Spleen (tissue), 11 donors: ENCODE data around the gene PSMB8. TPM values are rescaled to one million over a fixed set of nuclear protein-coding genes. Genes with fewer than 3 reads are reported as not detected.
A peak's percentile ranks its signal among the peaks of the same experiment; 100 is the strongest.

ENCODE experiments used
- DNase-seq: peaks from one replicate; pipeline ENCODE4 v3.0.0-alpha.2; 2020
- H3K27ac ChIP-seq, 8 donors: fragments of 200-600 bp; sonication (generic) in 7 of 8; 1 replicate in 4 of 8; 2 replicates in 4 of 8; pipeline versions ENCODE4 v1.5.0 to v1.8.0; 2016 to 2021; ENCODE audit warnings: inconsistent platforms in 4 of 8, mild to moderate bottlenecking in 4 of 8, moderate library complexity in 1 of 8
- H3K27me3 ChIP-seq, 7 donors: fragments of 200-600 bp; sonication (generic) in 6 of 7; replicated peaks in 1 of 7; 1 replicate in 4 of 7; 2 replicates in 3 of 7; pipeline versions ENCODE4 v1.5.0 to v1.8.0; 2016 to 2021; ENCODE audit warnings: inconsistent platforms in 3 of 7, mild to moderate bottlenecking in 1 of 7
- H3K36me3 ChIP-seq, 6 donors: fragments of 200-600 bp; sonication (generic) in 5 of 6; 1 replicate in 4 of 6; 2 replicates in 2 of 6; pipeline versions ENCODE4 v1.5.0 to v1.8.0; 2016 to 2021; ENCODE audit warnings: inconsistent platforms in 2 of 6
- H3K4me1 ChIP-seq, 6 donors: fragments of 200-600 bp; sonication (generic) in 5 of 6; 1 replicate in 3 of 6; 2 replicates in 3 of 6; pipeline versions ENCODE4 v1.5.0 to v1.8.0; 2016 to 2021; ENCODE audit warnings: inconsistent platforms in 3 of 6
- H3K4me3 ChIP-seq, 8 donors: fragments of 200-600 bp; sonication (generic) in 7 of 8; 1 replicate in 4 of 8; 2 replicates in 4 of 8; pipeline versions ENCODE4 v1.5.0 to v1.8.0; 2016 to 2021; ENCODE audit warnings: inconsistent platforms in 4 of 8, mild to moderate bottlenecking in 4 of 8, moderate library complexity in 2 of 8
- H3K9me3 ChIP-seq, 8 donors: fragments of 200-600 bp; sonication (generic) in 7 of 8; 1 replicate in 4 of 8; 2 replicates in 4 of 8; pipeline versions ENCODE4 v1.5.0 to v1.8.0; 2016 to 2021; ENCODE audit warnings: inconsistent platforms in 4 of 8
- CTCF ChIP-seq, 11 experiments: fragments of 200-600 bp in 7 of 11; fragments of 450-650 bp in 4 of 11; sonication (generic) in 4 of 11; IDR thresholded peaks in 8 of 11; conservative IDR thresholded peaks in 3 of 11; 1 replicate in 7 of 11; 2 replicates in 4 of 11; pipeline versions ENCODE4 v1.4.0 to v1.8.0; 2016 to 2021; ENCODE audit warnings: antibody characterized with exemption in 11 of 11, inconsistent platforms in 4 of 11, mild to moderate bottlenecking in 1 of 11
- POLR2A ChIP-seq, 3 donors: fragments of 450-650 bp; IDR thresholded peaks; one replicate each; pipeline ENCODE4 v1.5.1; 2017; ENCODE audit warnings: antibody characterized with exemption in 3 of 3, mild to moderate bottlenecking in 1 of 3
- POLR2AphosphoS5 ChIP-seq, 3 donors: sonication (generic); formaldehyde crosslinking; IDR thresholded peaks; one replicate each; pipeline ENCODE4 v1.5.1; 2017; ENCODE audit warnings: antibody characterized with exemption in 3 of 3
- WGBS, 5 donors: extraction: QIAGEN DNeasy Blood & Tissue Kit in 3 of 5; methylation state at CpG; one replicate each; pipeline versions ENCODE4 v1.1.5 to v1.1.7; 2013 to 2018; 5-methylcytosine and 5-hydroxymethylcytosine counted together
- intact Hi-C: fragments of 100-400 bp; cut with DNase I; formaldehyde crosslinking; loops from one replicate; pipeline ENCODE4 v1.15.0; 2023; ENCODE audit warnings: low total_unique reads
- polyA plus RNA-seq, 3 donors: library from polyadenylated mRNA; stranded (reverse); fragments of 200-250 nt; gene quantifications; one replicate each; pipeline ENCODE4 v1.2.1, GENCODE V29; 2013
- total RNA-seq, 7 donors: library from RNA; depleted of rRNA in 3 of 7; stranded (reverse); fragments of >200 nt in 3 of 7; fragmentation: NEBNext Ultra II Directional in 4 of 7; extraction: Animal tissue kit (Norgen Biotek cat#: 25700) in 4 of 7; gene quantifications; one replicate each; pipeline versions ENCODE4 v1.1.0 to v1.2.1, GENCODE V29; 2016 to 2021
- donor health status: healthy with polysubstance abuse.
- donor health status: DM: no; HTN: no; CAD: no; lungs with moderate emphysema.
- donor health status: DM: no; HTN: no; CAD: no.
- donor health status: Bipolar disorder and iron deficiency.
- donor health status: healthy.
- donor health status: DM: no; HTN: no; CAD: no.
- donor health status: DM: yes; HTN: yes; CAD: no.

PSMB8 gene
- total and polyA plus RNA-seq, 10 donors, result 109 to 288 (median 155) TPM

- WGBS, 5 donors, result 92 to 95% (median 93%) methylated on average over 16 of the region's 16 CpGs
- no peak for TF ChIP-seq POLR2AphosphoS5 (IDR thresholded peaks at IDR 0.05)
- no peak for TF ChIP-seq CTCF (IDR thresholded peaks at IDR 0.05 in 8 of 11, conservative IDR thresholded peaks at IDR 0.05 in 3 of 11)
- no peak for TF ChIP-seq POLR2A (IDR thresholded peaks at IDR 0.05)
- H3K27me3 ChIP-seq, result no peaks in the 10 kb centered on the region
- DNase-seq, result no peak
- peaks cover 0 to 79% (median 53%) of the 10 kb centered on the region in 6 donors for H3K36me3 ChIP-seq
- no peak overlapping the region for H3K4me3 ChIP-seq
- intact Hi-C loops, result no loop called here
- H3K27ac ChIP-seq, result no peak overlapping the region
- no peaks in the 10 kb centered on the region for H3K9me3 ChIP-seq
- peaks cover 22 to 80% (median 49%) of the 10 kb centered on the region in 6 donors for H3K4me1 ChIP-seq
These were observed 8.5 kb downstream of the PSMB8 start for GRCh38 chr6:32835167-32835893.

- 75 to 80% (median 79%) methylated on average over 5 of the region's 5 CpGs for WGBS, 5 donors
- H3K36me3 ChIP-seq, result peaks cover 0 to 89% (median 67%) of the 10 kb centered on the region in 6 donors
- intact Hi-C loops, result loop anchor here (5.0 kb wide), 1 partner anchor 34 kb away; no protein-coding TSS in a partner anchor
These were observed 10.2 kb downstream of the PSMB8 start for GRCh38 chr6:32833664-32834063.

GRCh38 chr6:32832535-32832934 is 11.3 kb downstream of the PSMB8 start:
- no peak for DNase-seq
- 75 to 88% (median 77%) methylated on average over 13 of the region's 13 CpGs for WGBS, 5 donors
- intact Hi-C loops, result loop anchor here (5.0 kb wide), 1 partner anchor 35 kb away; no protein-coding TSS in a partner anchor
- Histone ChIP-seq H3K9me3 (no peaks in the 10 kb centered on the region), H3K27ac (no peak overlapping the region), H3K27me3 (no peaks in the 10 kb centered on the region), H3K4me3 (no peak overlapping the region), H3K36me3 (peaks cover 0 to 100% (median 76%) of the 10 kb centered on the region in 6 donors), H3K4me1 (peaks cover 10 to 56% (median 27%) of the 10 kb centered on the region in 6 donors)
- no peak for TF ChIP-seq POLR2A (IDR thresholded peaks at IDR 0.05)
- no peak for TF ChIP-seq CTCF (IDR thresholded peaks at IDR 0.05 in 8 of 11, conservative IDR thresholded peaks at IDR 0.05 in 3 of 11)
- TF ChIP-seq POLR2AphosphoS5 (IDR thresholded peaks at IDR 0.05), result peak in 1 of 3 donors; percentile 45

More at GRCh38 chr6:32833664-32834063, 10.2 kb downstream of the PSMB8 start:
- H3K27me3 ChIP-seq, result no peaks in the 10 kb centered on the region
- TF ChIP-seq CTCF (IDR thresholded peaks at IDR 0.05 in 8 of 11, conservative IDR thresholded peaks at IDR 0.05 in 3 of 11) (no peak), POLR2A (IDR thresholded peaks at IDR 0.05) (no peak), POLR2AphosphoS5 (IDR thresholded peaks at IDR 0.05) (no peak)
- H3K4me1 ChIP-seq, result peaks cover 17 to 64% (median 32%) of the 10 kb centered on the region in 6 donors
- H3K4me3 ChIP-seq, result no peak overlapping the region
- no peak overlapping the region for H3K27ac ChIP-seq
- no peaks in the 10 kb centered on the region for H3K9me3 ChIP-seq
- no peak for DNase-seq

GRCh38 chr6:32830936-32831335 is 12.9 kb downstream of the PSMB8 start:
- intact Hi-C loops, result loop anchor here (5.0 kb wide), 1 partner anchor 36 kb away; no protein-coding TSS in a partner anchor
- no peaks in the 10 kb centered on the region for H3K27me3 ChIP-seq
- peaks cover 0 to 93% (median 77%) of the 10 kb centered on the region in 6 donors for H3K36me3 ChIP-seq

More at GRCh38 chr6:32830936-32831335, 12.9 kb downstream of the PSMB8 start:
- no peak for TF ChIP-seq POLR2AphosphoS5 (IDR thresholded peaks at IDR 0.05)
- no peak for TF ChIP-seq POLR2A (IDR thresholded peaks at IDR 0.05)
- no peak for DNase-seq
- H3K27ac ChIP-seq, result no peak overlapping the region
- no peaks in the 10 kb centered on the region for H3K9me3 ChIP-seq
- H3K4me1 ChIP-seq, result peaks cover 1 to 53% (median 13%) of the 10 kb centered on the region in 6 donors
- 89 to 99% (median 94%) methylated on average over 5 of the region's 5 CpGs for WGBS, 5 donors
- no peak overlapping the region for H3K4me3 ChIP-seq
